T-helper 2 cell (primary cell): ENCODE results near the gene ZNF586.
"Not testable (repeated sequence)": the region's sequence is repeated elsewhere in the genome, so short reads cannot be mapped to it uniquely, and the experiment has no call there.

Experiments used
- DNase-seq, 5 experiments: peaks; one replicate each; pipeline versions ENCODE4 v3.0.0 to v3.0.0-alpha.2; 2012 to 2022

The ZNF586 gene

GRCh38 chr19:57800696-57801095 is 31.2 kb downstream of the ZNF586 start:
- DNase-seq: no peak

- no peak for DNase-seq
These were observed 32.8 kb downstream of the ZNF586 start for GRCh38 chr19:57802269-57802668.

GRCh38 chr19:57803265-57803593 is 33.8 kb downstream of the ZNF586 start:
- DNase-seq: no peak

- no peak for DNase-seq
These were observed 34.3 kb downstream of the ZNF586 start for GRCh38 chr19:57803594-57804325.

- DNase-seq: no peak
These were observed 38.1 kb downstream of the ZNF586 start for GRCh38 chr19:57807541-57807940.

GRCh38 chr19:57810410-57811295 is 41.2 kb downstream of the ZNF586 start:
- DNase-seq: not testable (repeated sequence)

GRCh38 chr19:57812226-57812625 is 42.8 kb downstream of the ZNF586 start:
- DNase-seq: peak in 1 of 5 experiments; percentile 57

GRCh38 chr19:57812975-57813820 is 43.7 kb downstream of the ZNF586 start:
- peak in 1 of 5 experiments; percentile 21 for DNase-seq

GRCh38 chr19:57813919-57814504 is 44.5 kb downstream of the ZNF586 start:
- DNase-seq: no peak

GRCh38 chr19:57814505-57815246 is 45.2 kb downstream of the ZNF586 start, which contains the start of gene ZNF552:
Gene ZNF552 (minus strand): TSS chr19:57814913. CDS start chr19:57814743, 170 bp downstream.
- DNase-seq: peak; percentile 51 to 92 (median 66)

GRCh38 chr19:57815247-57816075 is 46.0 kb downstream of the ZNF586 start:
- DNase-seq: no peak

- DNase-seq: no peak
These were observed 47.2 kb downstream of the ZNF586 start for GRCh38 chr19:57816652-57817051.

GRCh38 chr19:57817976-57818375 is 48.5 kb downstream of the ZNF586 start:
- DNase-seq: no peak

- DNase-seq: no peak
These were observed 48.9 kb downstream of the ZNF586 start for GRCh38 chr19:57818378-57818777.

- DNase-seq: peak; percentile 52 to 94 (median 76)
These were observed 50.1 kb downstream of the ZNF586 start for GRCh38 chr19:57819475-57820148.

- DNase-seq: no peak
These were observed 51.1 kb downstream of the ZNF586 start for GRCh38 chr19:57820599-57820998.

- DNase-seq: not testable (repeated sequence)
These were observed 51.6 kb downstream of the ZNF586 start for GRCh38 chr19:57821095-57821494.

GRCh38 chr19:57821501-57821900 is 52.0 kb downstream of the ZNF586 start:
- DNase-seq: not testable (repeated sequence)

GRCh38 chr19:57823155-57823554 is 53.7 kb downstream of the ZNF586 start:
- not testable (repeated sequence) for DNase-seq

GRCh38 chr19:57823608-57824007 is 54.1 kb downstream of the ZNF586 start:
- not testable (repeated sequence) for DNase-seq
